Esophagus squamous epithelium (tissue), 4 donors: ENCODE measurements around the gene WIPF3.

Source experiments
- CTCF ChIP-seq, 6 experiments: fragments of 450-650 bp in 4 of 6; fragments of 200-600 bp in 2 of 6; sonication (generic) in 2 of 6; IDR thresholded peaks; one replicate each; pipeline ENCODE4 v1.5.1; 2016 to 2019; ENCODE audit warnings: antibody characterized with exemption in 6 of 6, mild to moderate bottlenecking in 4 of 6, moderate library complexity in 4 of 6
- POLR2A ChIP-seq, 4 donors: fragments of 450-650 bp; IDR thresholded peaks; one replicate each; pipeline ENCODE4 v1.6.1; 2017; ENCODE audit warnings: antibody characterized with exemption in 4 of 4, mild to moderate bottlenecking in 4 of 4, moderate library complexity in 3 of 4

- no peak for TF ChIP-seq CTCF (IDR thresholded peaks at IDR 0.05)
- no peak for TF ChIP-seq POLR2A (IDR thresholded peaks at IDR 0.05)
Observed at GRCh38 chr7:29815181-29816105, 9.1 kb downstream of the WIPF3 start.
